ENCODE data around the gene ZSCAN10.

The ZSCAN10 gene

DNA sequence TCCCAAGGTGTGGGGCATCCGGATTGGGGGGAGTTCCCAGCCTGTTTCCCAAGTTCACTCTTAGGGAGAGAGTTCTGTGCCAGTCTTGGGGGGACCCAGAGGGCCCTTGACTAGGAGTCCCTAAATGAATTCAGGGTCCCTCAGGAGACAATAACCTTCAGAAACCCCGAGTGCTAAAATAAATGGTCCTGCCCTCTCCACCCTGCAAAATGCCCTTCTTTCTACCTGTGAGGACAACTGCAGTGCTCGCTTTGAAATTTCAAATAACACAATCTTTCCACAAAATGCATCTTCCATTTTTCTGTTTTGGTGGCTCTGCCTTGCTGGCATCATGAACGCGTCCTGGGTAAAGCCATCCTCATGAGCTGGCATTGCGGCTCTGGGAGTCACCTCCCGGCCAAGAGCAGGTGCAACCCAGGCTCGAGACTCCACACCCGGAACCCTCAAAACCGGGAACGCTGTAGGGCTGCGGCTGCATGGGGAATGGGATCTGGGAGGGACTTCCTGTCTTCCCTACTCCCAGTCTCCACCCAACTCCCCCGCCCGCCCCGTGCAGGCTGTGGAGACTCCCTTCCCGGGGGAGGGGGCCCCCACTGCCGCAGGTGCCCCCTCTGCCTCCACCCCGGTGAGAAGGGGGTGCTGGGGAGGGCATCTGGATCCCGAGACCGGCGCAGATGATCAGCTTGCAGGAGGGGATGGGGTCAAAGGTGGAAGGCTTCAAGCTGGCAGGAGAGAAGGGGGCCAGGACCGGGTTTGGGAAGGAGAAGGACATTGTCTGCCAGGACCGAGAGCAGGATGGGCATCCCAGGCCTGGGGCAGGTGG is 13.2 kb upstream of the ZSCAN10 start, which contains the start of gene ZNF205:
Gene ZNF205, plus strand, starts transcription at position 529 of the 823 bp plus-strand sequence. CDS start 845 bp downstream, outside the sequence.
- DNase-seq (ENCODE audit: low read depth in 4 of 4, low spot score in 1 of 4), result no peak

DNA sequence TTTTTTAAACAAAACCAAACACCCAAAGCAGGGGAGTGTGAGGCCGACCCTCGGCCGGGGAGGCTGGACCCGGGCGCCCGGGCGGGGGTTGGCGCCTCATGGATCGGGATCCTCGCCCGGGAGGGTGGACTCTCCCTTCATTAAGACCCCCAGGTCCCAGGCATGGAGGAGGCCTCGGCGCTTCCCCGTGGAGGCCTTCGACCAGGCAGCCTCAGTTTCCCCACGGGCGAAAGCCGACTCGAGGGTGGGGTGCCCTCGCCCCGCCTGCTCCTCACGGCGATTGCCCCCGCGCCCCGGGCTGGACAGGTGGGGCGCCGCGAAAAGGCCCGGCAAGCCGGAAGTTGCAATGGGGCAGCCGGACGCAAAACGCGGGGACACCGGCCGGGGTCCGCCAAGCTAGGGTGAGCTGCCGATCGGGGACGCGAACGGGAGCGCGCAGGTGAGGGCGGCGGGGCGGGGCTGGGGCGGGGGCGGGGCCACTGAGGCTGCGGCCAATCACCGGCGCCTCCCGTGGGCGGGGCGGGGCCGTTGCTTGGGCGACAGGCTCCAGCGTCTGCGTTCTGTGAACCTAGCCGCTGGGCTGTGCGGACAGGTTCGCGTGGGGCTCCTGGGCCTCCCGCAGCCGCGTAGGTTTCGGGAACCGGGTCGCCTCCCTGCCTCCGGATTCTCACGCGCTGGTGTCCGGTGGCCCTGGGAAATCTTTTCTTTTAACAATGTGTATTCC is 7.3 kb upstream of the ZSCAN10 start:
- DNase-seq (ENCODE audit: low read depth in 4 of 4, low spot score in 1 of 4), result peak; percentile 76 to 90 (median 80)

DNA sequence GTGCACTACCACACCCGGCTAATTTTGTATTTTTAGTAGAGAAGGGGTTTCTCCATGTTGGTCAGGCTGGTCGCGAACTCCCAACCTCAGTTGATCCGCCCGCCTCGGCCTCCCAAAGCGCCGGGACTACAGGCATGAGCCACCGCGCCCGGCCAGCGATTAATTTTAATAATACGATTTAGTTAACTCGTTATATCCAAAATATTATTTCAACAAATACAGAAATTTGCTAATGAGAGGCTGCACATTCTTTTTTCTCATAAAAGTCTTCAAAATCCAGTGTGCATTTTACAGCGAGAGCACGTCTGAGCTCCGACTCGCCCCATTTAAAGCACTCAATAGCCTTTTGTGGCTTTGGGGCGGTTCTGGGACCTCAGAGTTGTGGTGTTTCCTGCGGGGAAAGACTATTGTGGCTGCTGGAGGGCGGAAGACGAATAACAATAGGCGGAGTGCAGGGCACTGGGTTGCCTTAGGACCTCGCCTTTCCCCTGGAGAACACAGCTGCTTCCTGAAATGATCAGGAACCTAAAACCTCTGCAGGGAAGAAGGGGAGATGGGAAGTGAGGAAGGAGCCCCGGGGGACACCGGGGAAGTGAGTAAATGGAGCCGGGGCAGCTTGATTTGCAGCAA is 2.9 kb upstream of the ZSCAN10 start:
- DNase-seq (ENCODE audit: low read depth in 4 of 4, low spot score in 1 of 4), result no peak

DNA sequence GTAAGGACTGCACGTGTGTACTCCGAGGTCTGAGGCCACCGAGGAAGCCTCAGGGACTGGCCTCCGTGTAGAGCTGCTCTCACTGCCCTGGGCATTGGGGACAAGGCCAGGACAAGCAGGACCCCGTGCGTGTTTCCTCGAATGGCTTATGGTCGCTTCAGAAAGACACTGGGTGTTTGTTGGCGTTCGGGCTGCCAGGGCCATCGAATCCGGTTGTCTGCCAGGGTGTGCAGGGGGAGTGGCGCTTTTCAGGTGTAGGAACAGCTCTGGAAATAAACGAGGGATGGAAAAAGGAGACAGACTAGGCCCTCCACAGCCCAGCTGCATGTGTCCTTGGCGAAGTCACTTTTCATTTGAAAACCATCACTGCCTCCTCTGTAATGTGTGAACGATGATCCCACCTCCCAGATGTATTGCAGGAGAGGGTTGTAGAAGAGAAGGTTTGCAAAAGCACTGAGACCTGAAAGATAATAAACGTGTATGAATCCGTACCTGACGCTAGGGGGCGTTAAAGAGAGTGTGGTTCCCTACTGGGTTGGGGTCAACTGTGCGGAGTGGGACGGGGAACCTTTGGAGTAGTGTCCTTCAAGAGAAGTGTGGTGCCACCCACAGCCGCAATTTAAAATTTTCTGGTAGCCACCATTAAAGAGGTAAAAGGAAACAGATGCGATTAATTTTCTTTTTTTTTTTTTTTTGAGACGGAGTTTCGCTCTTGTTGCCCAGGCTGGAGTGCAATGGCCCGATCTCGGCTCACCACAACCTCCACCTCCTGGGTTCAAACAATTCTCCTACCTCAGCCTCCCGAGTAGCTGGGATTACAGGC is 2.1 kb upstream of the ZSCAN10 start:
- peak in 2 of 4 experiments; percentile 27 to 28 for DNase-seq (ENCODE audit: low read depth in 4 of 4, low spot score in 1 of 4)

DNA sequence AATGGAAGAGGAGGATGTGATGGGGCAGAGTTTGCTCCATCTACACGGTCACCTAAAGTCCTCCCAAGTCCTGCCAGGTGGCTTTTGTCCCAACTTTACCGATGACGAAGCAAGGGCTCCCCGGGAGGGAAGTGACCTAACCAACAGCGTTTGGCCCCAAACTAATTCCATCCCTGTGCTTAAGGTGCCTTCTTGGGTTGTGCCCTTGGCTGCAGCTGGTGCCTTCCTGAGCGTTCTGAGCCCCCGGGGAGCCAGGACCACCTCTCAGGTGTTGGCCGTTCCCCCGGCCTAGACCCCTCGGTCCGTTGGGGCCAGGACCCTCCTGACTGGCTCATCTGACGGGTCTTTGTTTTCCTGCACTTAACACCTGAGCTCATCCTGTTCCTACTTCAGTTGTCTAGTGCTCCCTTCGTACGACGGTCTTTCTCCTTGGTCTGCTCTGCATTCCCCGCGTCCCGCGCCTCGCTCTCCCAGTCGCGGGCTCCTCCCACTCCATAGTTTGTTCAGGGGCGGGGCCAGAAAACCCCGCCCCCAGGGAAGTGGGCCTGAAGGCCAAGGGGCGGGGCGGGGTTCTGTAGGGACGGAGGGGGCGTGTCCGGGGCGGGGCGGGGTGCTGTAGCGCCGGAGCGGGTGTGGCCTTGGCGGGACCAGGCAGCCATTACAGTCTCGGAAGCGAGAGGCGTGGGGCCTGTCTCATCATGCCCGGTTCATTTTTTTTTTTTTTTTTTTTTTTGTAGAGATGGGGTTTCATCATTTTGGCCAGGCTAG is 822 bp upstream of the ZSCAN10 start:
- DNase-seq (ENCODE audit: low read depth in 4 of 4, low spot score in 1 of 4), result peak; percentile 80 to 96 (median 91)

DNA sequence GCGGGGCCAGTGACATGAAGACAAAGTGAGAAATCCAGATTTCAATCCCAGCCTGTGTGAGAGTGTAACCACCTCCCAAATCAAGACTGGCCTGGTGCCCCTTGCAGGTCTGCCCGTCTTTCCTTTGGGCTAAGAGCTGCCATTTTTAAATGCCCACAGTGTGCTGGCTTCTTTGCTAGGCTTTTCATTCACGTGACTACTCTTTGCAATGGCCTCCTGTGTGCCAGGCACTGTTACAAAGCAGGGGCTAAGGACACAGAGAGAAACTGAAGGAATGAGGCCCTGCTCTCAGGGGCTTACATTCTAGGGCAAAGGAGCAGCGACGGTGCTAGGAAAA is 269 bp upstream of the ZSCAN10 start:
- DNase-seq (ENCODE audit: low read depth in 4 of 4, low spot score in 1 of 4), result no peak

DNA sequence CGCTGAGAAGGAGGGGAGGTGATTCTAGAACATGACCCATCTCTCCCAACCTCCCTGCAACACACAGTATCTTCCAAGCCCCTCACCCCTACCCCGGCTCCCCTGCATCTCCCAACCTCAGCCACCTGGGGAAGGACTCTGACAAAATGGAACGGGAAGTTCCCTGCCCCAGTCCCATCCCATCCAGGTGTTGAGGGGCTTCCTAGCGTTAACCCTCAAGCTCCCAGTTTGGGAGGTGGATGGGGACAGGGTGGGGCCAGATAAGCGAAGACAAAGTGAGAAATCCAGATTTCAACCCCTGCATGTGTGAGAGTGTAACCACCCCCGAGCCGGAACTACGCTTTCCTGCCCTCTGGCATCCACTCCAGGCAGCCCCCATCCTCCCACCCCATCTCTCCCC is 1.8 kb downstream of the ZSCAN10 start:
- DNase-seq (ENCODE audit: low read depth in 4 of 4, low spot score in 1 of 4), result no peak

DNA sequence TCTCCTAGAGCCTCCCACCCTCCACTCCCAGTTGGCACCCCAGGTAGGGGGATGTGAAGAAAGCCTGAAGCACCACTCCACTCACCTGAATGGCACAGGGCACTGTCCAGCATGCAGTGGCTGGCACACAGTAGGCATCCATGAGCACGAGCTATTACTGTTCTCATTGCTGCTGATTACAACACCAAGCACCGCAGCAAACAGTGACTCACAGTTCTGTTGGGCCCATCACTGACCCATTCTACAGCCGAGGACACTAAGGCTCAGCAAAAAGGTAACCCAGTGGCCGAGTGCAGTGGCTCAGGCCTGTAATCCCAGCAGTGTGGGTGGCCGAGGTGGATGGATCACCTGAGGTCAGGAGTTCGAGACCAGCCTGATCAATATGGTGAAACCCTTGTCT is 2.7 kb downstream of the ZSCAN10 start:
- DNase-seq (ENCODE audit: low read depth in 4 of 4, low spot score in 1 of 4), result no peak

DNA sequence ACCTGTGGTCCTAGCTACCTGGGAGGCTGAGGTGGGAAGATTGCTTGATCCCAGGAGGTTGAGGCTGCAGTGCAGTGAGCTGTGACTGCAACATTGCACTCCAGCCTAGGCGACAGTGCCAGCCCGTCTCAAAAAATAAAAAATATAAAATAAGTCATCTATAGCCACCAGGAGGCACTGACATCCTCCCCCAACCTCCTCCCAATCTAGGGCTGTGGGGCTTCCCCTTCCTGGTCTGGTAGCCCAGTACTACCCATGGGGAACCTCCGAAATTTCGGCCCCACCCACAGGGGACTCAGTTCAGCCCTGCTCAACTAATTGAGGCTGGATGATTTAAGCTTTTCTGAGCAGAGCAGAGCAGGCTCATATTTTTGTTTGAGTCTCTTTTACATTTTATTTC is 3.2 kb downstream of the ZSCAN10 start:
- DNase-seq (ENCODE audit: low read depth in 4 of 4, low spot score in 1 of 4), result peak in 2 of 4 experiments; percentile 36 to 58

DNA sequence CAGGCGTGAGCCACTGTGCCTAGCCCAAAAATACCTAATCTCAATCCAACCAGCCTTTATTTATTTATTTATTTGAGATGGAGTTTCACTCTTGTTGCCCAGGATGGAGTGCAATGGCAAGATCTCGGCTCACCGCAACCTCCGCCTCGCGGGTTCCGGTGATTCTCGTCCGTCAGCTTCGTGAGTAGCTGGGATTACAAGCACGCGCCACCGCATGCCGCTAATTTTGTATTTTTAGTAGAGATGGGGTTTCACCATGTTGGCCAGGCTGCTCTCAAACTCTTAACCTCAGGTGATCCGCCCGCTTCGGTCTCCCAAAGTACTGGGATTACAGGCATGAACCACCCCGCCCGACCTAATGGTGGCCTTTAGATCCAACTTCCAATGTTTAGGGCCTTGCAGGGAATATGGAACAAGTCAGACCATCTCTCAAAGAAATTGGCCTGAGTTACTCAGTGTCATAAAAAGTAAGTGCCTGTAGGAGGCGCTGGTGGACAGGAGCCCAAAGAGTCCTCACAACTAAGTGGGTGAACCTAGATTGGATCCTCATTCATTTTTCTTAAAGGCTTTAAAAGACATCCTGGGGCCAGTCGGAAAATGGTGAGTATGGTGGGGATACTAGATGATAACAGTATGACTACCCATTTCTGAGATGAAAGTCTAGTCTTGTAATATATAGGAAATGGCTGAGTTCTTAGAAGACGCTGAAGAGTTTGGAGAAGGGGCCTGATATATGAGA is 4.6 kb downstream of the ZSCAN10 start:
- DNase-seq (ENCODE audit: low read depth in 4 of 4, low spot score in 1 of 4), result no peak

DNA sequence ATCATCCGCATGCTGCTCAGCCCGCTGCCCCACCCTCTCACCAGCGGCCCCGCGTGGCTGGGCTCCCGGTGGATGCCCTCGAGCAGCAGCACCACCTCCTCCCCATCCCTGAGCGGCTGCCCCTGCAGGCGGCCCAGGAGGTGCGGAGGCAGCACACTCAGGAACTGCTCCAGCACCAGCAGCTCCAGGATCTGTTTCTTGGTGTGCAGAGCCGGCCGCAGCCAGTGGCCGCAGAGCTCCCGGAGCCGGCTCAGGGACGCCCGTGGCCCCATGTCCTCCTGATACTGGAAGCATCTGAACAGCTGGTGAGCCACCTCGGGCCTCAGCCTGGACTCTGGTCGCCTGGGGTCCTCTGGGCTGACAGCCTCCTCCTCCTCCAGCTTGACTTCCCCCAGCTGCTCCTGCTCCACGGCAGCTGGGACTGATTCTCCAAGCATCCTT is 6.6 kb downstream of the ZSCAN10 start:
- DNase-seq (ENCODE audit: low read depth in 4 of 4, low spot score in 1 of 4), result no peak

DNA sequence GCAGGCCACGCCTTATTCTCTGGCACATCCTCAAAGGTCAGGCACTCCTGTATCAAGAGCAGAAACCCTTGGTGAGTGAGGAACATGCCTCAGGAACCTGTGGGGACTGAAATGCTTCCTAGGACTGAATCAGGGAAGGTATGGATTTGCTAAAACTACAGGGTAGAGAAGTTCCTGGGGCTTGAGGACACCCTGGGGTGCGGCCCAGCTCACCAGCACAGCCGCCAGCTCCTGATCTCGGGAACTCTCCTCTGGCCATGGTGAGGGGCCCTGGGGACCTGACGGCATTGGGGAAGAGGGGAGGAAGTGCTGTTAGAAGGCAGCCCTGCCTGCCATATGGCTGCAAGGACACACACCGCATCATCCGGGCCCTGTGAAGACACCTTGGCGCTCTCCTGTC is 7.5 kb downstream of the ZSCAN10 start:
- no peak for DNase-seq (ENCODE audit: low read depth in 4 of 4, low spot score in 1 of 4)

DNA sequence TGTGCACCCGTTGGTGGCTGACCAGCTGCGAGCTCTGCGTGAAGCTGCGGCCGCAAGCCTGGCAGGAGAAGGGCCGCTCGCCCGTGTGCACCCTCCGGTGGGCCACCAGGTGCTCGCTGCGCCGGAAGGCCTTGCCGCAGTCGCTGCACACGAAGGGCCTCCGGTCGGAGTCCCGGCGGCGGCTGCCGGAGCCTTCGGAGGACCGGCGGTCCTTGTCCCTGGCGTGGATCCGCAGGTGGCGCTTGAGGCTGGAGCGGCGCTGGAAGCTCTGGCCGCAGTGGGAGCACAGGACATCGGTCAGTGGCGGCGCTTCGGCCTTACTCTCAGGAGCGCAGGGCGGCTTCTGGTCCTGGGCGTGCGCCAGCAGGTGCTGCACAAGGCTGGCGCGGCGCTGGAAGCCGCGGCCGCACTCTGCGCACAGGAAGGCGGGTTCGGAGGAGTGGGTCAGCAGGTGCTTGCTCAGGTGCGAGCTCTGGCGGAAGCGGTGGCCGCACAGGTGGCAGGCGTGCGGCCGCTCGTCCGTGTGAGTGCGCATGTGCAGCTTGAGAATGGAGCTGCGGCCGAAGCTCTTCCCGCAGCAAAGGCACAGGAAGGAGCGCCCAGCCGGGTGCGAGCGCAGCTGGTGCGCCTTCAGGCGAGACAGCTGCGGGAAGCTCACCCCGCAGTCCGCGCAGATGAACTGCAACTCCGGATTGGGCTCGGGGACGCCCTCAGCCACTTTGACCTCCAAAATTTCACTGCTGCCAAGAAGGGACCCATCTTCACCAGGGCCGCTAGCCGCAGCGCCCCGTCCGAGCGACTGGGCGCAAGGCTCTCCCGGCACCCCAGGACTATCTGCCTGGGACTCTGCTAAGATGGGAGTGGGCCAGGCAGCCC is 9.1 kb downstream of the ZSCAN10 start:
- no peak for DNase-seq (ENCODE audit: low read depth in 4 of 4, low spot score in 1 of 4)

DNA sequence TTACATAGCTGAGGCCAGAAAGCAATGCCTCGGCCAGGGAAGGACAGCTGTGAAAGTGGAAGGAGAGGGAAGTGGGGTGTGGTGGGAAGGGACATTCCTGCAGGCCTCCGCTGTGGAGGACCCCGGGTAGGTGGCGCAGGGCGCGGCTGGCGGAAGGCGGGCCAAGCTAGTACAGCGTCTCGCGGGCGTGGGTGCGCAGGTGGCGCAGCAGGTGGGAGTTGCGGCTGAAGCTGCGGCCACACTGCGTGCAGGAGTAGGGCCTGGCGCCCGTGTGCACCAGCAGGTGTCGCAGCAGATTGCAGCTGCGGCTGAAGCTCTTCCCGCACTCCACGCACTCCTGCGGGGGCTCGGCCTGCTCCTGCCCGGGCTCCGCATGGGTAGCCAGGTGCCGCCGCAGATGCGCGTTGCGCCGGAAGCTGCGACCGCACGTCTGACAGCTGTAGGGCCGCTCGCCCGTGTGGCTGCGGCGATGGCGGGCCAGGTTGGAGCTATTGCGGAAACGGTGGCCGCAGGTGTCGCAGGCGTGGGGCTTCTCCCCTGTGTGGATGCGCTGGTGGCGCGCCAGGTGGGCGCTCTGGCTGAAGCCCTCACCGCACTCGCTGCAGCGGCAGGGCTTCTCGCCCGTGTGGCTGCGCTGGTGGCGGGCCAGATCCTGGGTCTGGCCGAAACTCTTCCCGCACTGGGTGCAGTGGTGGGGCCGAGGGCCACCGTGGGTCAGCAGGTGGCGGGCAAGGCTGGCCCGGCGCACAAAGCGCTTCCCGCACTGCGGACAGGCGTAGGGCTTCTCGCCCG is 10.0 kb downstream of the ZSCAN10 start:
- no peak for DNase-seq (ENCODE audit: low read depth in 4 of 4, low spot score in 1 of 4)

DNA sequence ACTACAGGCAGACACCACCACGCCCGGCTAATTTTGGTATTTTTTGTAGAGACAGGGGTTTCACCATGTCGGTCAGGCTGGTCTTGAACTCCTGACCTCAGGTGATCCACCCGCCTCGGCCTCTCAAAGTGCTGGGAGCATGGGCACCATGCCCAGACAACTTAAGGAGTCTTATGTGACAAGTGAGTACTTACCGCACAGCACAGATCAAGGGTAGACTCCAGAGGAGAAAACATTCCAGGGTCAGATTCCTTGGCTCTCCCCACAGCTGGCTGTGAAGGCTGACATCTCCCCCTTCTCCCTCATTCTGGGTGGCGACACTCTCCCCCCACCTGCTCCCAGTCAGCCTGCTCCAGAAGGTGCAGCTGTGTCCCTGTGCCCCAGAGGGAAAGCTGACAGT is 10.6 kb downstream of the ZSCAN10 start:
- DNase-seq (ENCODE audit: low read depth in 4 of 4, low spot score in 1 of 4), result no peak

DNA sequence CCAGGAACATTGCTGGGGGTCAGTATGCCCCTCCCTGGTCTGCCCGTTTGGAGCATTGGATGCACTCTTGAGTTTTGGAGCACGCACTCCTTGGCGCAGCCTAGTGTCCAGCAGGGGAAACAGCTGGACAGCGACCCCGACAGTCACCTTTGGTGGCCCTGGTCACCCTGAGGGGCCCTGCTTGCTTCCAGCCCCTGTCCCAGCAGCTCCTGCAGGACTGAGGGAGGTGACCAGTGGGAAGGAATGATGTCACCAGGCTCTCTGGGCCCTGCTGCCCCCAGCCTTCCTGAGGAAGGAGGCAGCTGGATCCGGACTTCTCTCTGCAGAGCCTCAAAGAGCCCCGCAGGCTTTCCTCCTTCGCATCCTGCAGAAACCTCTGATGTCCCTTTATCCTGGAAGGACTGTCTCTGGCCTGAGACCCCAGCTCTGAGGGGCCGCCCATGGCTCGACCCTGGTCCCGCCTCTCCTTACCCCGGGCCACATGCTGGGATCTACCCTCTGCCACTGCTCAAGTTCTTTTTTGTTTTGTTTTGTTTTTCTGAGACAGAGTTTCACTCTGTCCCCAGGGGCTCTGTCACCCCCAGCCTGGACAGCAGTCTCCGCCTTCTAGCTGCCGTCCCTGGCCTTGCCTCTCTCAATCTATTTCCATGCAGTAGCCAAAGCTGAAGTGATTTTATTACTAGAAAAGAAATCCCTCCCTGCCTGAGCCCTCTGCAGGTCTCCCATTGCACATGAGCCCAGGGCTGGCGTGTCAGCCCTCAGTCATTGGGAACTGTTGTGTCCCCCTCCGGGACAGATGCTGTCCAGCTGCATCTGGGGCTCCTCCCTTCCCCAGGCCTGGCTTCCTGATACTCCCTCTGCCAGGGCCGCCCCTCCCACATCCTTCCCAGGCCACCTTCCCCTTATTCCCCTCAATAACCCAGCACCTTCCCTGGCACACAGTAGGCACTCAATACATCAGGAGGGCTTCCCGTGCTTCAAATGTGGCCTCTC is 11.6 kb downstream of the ZSCAN10 start:
- no peak for DNase-seq (ENCODE audit: low read depth in 4 of 4, low spot score in 1 of 4)
